HG03175 (cell line): Measurements from ENCODE around the gene SAMD11.

ENCODE experiments used
- ATAC-seq: cut with Tn5 transposase; IDR thresholded peaks from one replicate; pipeline ENCODE4 v1.9.1; 2021; ENCODE audit warnings: mild to moderate bottlenecking, moderate library complexity; ENCODE audit not compliant: unreplicated experiment

SAMD11 gene

GRCh38 chr1:916173-917075, 7.3 kb upstream of the SAMD11 start:
- ATAC-seq, result no peak

GRCh38 chr1:917076-917459, 6.7 kb upstream of the SAMD11 start:
- ATAC-seq, result no peak

- ATAC-seq, result no peak
Measured at GRCh38 chr1:917466-918091, 6.1 kb upstream of the SAMD11 start.

- no peak for ATAC-seq
Measured at GRCh38 chr1:918353-918752, 5.4 kb upstream of the SAMD11 start.

- no peak for ATAC-seq
Measured at GRCh38 chr1:918843-919242, 4.9 kb upstream of the SAMD11 start.

DNA sequence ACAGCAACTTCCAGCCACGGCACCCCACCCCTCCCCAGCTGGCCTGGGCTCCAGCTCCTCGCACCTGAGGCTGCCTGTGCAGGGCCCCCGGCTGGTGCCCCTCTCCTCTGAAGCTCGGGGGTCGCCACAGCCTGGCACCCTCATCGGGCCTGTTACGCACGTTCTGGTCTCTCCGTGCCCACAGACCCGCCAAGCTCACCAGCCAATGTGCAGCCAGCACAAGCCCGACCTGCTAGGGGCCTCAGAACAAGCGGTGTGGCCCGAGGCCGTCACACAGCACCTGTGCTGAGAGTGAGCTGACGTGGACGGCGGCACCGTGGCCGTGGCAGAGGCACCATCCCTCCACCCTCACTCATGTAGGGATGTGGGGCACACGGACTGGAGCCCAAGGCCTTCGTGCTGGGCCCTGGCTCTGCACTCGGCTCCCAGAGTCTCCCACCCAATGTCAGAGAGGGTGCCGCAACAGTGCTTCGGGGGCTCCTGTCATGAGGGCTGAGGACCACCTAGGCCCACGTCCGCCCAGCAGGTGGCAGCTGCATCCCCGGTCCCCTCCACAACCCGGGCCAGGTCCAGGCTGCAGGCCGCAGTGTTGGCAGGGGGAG, 4.4 kb upstream of the SAMD11 start:
- ATAC-seq, result no peak

DNA sequence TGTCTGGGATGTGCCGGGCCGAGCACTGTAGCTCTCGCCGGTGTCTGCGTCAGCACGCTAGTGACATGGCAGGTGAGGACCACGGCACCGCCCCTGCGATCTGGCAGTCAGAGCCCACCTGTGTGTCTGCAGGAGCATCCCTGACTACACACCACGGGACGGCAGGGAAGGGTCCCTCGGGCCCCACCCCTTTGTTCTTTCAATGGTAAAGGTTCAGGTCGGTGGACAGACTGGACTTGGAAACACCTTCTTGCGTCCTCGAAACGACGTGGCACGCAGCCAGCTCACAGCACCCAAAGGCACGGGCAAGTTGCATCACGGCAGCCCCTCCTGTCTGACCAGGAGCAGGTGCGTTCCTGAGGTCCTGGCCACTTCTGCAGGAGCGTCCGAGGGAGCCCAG, 3.7 kb upstream of the SAMD11 start:
- no peak for ATAC-seq

DNA sequence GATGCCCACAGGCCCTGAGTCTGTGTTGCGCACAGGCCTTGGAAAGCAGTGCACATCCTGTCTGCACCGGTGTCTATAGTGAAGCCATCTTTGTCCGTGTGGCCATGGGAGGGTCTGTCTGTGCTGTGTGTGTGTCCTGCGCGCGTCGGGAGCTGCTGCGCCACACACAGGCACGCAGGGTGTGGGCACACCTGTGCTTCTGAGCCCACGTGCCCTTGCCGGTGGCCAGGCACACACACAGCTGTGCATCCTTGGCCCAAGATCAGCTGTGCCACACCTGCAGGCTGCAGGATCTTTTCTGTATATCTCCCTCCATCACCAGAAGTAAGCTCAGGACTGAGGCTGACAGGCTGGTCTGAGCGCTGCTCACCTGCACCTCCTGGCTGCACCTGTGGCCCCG, 3.2 kb upstream of the SAMD11 start:
- ATAC-seq, result no peak

DNA sequence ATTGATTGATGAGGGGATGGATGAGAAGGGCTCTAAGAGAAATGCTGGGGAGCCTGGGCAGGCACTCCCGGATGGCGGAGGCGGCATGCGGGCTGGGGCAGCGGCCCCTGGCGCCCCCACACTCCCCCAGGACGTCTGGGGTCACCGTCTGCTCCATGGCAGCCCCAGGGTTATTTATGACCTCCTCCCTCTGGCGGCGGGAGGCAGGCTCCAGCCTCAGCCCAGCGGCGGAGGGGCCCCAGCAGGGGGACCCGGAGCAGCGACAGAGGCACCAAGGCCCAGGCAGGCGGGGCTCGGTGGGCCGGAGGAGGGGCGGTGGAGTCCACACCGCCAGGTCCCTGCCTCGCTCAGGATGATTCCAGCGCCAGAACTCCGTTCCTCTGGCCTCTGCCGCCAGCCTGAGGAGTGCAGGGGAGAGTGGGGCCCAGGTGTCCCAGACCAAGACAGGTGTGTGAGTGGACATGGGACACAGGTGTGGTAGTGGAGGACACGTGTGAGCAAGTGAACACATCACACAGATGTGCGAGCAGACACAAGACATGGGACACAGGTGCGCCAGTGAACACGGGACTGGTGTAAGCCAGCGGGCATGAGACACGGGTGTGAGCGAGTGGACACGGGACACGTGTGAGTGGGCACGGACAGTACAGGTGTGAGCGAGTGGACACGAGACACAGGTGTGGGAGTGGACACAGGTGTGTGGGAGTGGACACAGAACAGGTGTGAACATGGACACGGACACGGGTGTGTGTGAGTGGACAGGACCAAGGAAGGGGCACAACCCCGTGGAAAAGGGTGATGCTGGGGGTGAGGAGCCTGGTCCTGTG, 2.5 kb upstream of the SAMD11 start:
- ATAC-seq, result peak; percentile 46

DNA sequence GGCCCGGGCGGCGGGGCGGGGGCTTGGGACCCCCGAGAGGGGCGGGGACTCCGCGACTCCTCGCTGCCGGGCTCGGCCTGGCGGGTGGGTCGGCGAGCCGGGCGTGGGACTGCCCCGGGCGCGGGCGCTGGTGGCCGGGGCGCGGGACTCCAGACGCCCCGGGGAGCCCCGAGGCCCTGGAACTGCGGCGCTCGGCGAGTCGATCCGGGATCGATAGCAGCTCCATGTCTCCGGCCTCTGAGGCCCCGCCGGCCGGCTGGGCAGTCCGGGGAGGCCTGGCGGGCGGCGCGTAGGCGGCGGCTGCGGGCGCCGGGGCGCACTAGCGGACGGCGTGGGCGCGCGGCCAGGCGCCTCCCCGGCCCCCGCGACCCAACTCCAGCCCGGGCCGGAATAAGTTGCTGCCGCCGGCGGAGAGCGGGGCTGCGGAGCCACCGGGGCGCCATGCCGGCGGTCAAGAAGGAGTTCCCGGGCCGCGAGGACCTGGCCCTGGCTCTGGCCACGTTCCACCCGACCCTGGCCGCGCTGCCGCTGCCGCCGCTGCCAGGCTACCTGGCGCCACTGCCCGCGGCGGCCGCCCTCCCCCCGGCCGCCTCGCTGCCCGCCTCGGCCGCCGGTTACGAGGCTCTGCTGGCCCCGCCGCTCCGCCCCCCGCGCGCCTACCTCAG, 400 bp downstream of the SAMD11 start:
- no peak for ATAC-seq

- no peak for ATAC-seq
Measured at GRCh38 chr1:924656-925560, 1.2 kb downstream of the SAMD11 start.

- no peak for ATAC-seq
Measured at GRCh38 chr1:925561-926421, 2.1 kb downstream of the SAMD11 start.

GRCh38 chr1:927234-927633, 3.5 kb downstream of the SAMD11 start:
- ATAC-seq, result no peak

- ATAC-seq, result no peak
Measured at GRCh38 chr1:927748-928147, 4.0 kb downstream of the SAMD11 start.

DNA sequence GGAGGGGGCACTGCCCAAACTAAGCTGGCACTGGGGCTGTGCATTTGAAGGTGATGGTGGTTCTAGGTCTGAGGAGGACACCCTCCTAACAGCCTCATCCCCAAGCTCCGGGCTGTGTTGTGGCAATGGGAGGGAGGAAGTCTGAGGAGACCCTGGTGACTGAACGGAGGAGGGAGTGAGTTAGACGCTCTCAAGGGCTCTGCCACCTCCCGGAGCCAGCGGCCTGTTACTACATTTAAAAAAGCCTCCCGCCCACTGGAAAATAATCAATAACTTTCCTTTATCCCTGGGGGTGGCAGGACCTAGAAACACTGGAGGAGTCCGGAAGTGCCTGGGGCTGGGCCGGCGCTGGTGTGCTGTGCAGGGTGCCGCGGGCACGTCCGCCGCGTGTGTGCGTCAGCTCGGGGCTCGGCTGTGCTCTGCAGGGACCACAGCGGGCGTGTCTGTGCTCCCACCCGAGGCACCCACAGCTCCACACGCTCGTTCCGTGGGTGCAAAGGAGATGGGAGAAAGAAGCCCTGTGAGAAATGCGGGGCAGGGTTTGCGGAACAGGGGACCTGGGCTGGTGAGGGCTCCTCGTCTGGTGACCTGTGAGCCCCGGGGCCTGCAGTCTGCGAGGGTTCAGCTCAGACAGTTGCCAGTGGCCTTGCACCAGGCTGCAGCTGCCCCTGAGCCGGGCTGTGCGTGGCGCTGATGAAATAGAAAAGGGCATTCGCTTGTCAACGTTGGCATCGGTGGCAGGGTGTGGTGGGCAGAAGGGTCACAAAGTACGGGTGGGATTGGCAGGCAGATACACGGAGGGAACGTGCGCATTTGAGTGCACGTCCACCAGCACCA, 5.3 kb downstream of the SAMD11 start:
- ATAC-seq, result no peak

GRCh38 chr1:929712-930632, 6.2 kb downstream of the SAMD11 start:
- no peak for ATAC-seq

GRCh38 chr1:930633-931138, 7.0 kb downstream of the SAMD11 start:
- no peak for ATAC-seq
